ENCODE measurements around the gene MTMR4. TPM values are rescaled to one million over a fixed set of nuclear protein-coding genes. Genes with fewer than 3 reads are reported as not detected.

Gene MTMR4
- polyA plus RNA-seq, 1 of the 3 experiments (the other 2 are of a cell fraction) = 23.3 TPM

GRCh38 chr17:58531661-58532554 lies 17.5 kb upstream of the MTMR4 start:
- 5% methylated on average over 54 of the region's 82 CpGs for WGBS (ENCODE audit: low lambda C conversion rate)
- TF ChIP-seq PBX3 (IDR thresholded peaks at IDR 0.05) (no peak), USF2 (IDR thresholded peaks at IDR 0.05; ENCODE audit: borderline replicate concordance, low read depth, low read length) (no peak), REST (IDR thresholded peaks at IDR 0.05; ENCODE audit: low read depth, low read length) (peak; percentile 79), RCOR1 (IDR thresholded peaks at IDR 0.05; ENCODE audit: low read length) (no peak), ZBTB33 (IDR thresholded peaks at IDR 0.05; ENCODE audit: borderline replicate concordance, low read depth) (no peak), NFIC (IDR thresholded peaks at IDR 0.05; ENCODE audit: borderline replicate concordance) (no peak), NRF1 (IDR thresholded peaks at IDR 0.05; ENCODE audit: low read depth, low read length) (peak; percentile 38; the same call in 1 of the 2 replicates)
- no peaks in the 10 kb centered on the region for H3K79me2 ChIP-seq (ENCODE audit: insufficient read depth)
- DNase-seq = peak; percentile 95
- peak overlapping the region; percentile 91 for H2AFZ ChIP-seq (ENCODE audit: low read depth)
- no peaks in the 10 kb centered on the region for H3F3A ChIP-seq (replicated peaks; ENCODE audit: insufficient read depth)
- ChIA-PET CTCF (interaction anchor here (0.7 to 10.3 kb wide), 11 partner anchors 12 to 674 kb away, joined by 3 to 112 read pairs (median 4); a partner anchor contains a TSS), POLR2A (interaction anchor here (0.9 to 1.3 kb wide), 5 partner anchors 13 to 223 kb away, joined by 3 to 11 read pairs (median 4); partner anchors contain the start of gene PPM1E)
- H3K27me3 ChIP-seq (ENCODE audit: insufficient read depth) = no peaks in the 10 kb centered on the region
- no peaks in the 10 kb centered on the region for H3K9me3 ChIP-seq
- H4K20me1 ChIP-seq (ENCODE audit: insufficient read depth) = no peaks in the 10 kb centered on the region
- no peak overlapping the region for H3K9ac ChIP-seq
- H3K4me2 ChIP-seq = peak overlapping the region; percentile 99
- no peaks in the 10 kb centered on the region for H3K36me3 ChIP-seq (replicated peaks in 1 of 2; ENCODE audit: control insufficient read depth in 1 of 2, insufficient read depth in 2 of 2, low read length in 1 of 2)
- no peaks in the 10 kb centered on the region for H3K9me2 ChIP-seq
- H3K4me1 ChIP-seq (ENCODE audit: control insufficient read depth in 1 of 2, insufficient read depth in 2 of 2, low read depth in 1 of 2, low read length in 1 of 2) = peaks cover 5 to 21% of the 10 kb centered on the region in 2 experiments; a peak in 2 of 4 replicates
- H3K27ac ChIP-seq (ENCODE audit: low read depth in 2 of 2, low read length in 1 of 2) = no peak overlapping the region
- H3K4me3 ChIP-seq (ENCODE audit: low read depth in 2 of 2, low read length in 1 of 2) = peak overlapping the region; percentile 59 to 74
